Activated CD4-positive, CD25-positive, alpha-beta regulatory T cell treated with anti-CD3 and anti-CD28 coated beads, Interleukin-2, amount 50 U/mL, for 16 hours (primary cell): ENCODE measurements around the gene FIGLA.

Experiments
- DNase-seq: peaks from one replicate; pipeline ENCODE4 v3.0.0-alpha.2; 2020; ENCODE audit warnings: low read depth, low spot score

The FIGLA gene, protein sequence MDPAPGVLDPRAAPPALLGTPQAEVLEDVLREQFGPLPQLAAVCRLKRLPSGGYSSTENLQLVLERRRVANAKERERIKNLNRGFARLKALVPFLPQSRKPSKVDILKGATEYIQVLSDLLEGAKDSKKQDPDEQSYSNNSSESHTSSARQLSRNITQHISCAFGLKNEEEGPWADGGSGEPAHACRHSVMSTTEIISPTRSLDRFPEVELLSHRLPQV

GRCh38 chr2:70790136-70790828 lies at the start of gene FIGLA:
FIGLA (minus strand) TSS chr2:70790643; CDS start chr2:70790638, 5 bp downstream.
- DNase-seq: no peak

GRCh38 chr2:70837980-70838925 lies 47.8 kb upstream of the FIGLA start:
- DNase-seq: no peak

DNA sequence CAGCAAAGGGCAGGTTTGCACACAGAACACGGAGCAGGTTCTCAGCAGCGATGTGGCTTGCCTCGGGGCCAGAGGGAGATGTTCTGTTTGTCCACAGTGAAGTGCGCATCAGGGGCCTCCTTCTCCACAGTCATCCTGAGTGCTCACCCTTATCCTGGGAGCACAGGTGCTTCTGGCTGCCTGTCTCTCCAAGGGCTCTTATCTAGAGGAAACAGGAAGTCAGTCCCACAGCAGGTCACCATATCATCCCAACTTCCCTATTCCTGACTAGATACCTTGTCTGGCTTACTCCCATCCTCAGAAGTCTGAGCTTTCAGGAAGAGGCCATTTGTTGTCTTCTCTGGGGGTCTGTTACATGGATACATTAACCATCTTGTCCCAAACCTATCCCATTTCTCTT lies 45.2 kb upstream of the FIGLA start, which contains the start of gene CD207:
CD207 (minus strand) TSS at position 174 of the 400 bp plus-strand sequence; CDS start at position 134, 40 bp downstream.
- no peak for DNase-seq

DNA sequence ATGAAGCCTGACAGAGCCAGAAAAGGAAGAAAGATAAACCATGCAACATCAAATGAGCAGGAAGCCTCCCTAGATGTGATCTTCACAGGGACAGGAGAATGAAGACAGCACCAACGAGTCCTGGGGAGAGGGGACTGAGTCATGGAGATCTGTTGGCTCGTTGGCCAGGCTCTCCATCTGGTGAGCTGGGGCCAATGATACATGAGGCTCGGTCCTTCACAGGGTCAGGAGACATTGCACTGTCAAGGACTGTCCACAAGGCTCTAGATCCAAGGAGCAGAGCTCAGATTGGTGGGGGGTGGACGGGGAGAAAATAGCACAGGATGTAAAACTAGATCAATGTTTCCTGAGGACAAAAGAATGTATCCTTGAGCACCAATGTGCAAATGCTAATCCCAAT lies 44.4 kb upstream of the FIGLA start:
- DNase-seq: no peak

- no peak for DNase-seq
Measured at GRCh38 chr2:70834106-70834505, 43.7 kb upstream of the FIGLA start.

- no peak for DNase-seq
Measured at GRCh38 chr2:70833246-70833645, 42.8 kb upstream of the FIGLA start.

GRCh38 chr2:70832386-70832785 lies 41.9 kb upstream of the FIGLA start:
- no peak for DNase-seq

DNA sequence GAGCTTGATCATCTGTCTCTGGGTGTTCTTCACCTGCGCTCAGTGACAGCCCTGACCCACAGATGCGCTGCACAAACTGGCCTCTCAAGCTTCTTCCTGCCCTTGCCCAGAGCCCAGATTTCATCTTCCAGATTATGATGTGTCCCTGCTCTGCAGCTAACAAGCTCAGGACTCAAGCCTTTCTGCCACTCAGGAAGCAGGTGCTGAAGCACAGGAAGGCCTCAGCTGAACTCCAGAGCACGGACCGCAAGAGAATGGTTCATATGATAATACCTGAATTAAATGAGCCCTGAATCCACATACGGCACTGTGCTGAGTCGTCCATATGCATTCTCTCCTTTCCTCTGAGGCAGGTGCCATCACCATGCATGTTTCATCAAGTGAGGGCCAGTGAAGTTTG lies 41.4 kb upstream of the FIGLA start:
- no peak for DNase-seq

DNA sequence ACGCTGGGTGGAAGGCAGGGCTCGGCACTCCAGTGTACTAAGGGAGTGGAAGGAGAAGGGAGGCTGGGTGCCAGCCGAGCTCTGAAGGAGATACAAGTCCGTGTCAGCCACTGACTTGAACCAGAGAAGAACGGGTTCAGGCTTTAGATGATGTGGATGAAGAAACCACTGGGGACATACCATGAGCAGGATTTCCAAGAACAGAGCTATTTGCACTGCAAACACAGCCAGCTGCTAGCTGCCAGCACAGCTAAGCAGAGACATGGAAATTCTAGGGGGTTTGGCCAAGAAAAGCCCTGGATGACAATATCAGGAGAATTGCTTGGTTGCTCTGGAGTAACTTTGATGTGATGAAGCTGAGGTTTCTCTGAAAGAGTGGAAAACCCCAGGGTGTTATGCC lies 39.9 kb upstream of the FIGLA start:
- no peak for DNase-seq

- DNase-seq: no peak
Measured at GRCh38 chr2:70829916-70830315, 39.5 kb upstream of the FIGLA start.

DNA sequence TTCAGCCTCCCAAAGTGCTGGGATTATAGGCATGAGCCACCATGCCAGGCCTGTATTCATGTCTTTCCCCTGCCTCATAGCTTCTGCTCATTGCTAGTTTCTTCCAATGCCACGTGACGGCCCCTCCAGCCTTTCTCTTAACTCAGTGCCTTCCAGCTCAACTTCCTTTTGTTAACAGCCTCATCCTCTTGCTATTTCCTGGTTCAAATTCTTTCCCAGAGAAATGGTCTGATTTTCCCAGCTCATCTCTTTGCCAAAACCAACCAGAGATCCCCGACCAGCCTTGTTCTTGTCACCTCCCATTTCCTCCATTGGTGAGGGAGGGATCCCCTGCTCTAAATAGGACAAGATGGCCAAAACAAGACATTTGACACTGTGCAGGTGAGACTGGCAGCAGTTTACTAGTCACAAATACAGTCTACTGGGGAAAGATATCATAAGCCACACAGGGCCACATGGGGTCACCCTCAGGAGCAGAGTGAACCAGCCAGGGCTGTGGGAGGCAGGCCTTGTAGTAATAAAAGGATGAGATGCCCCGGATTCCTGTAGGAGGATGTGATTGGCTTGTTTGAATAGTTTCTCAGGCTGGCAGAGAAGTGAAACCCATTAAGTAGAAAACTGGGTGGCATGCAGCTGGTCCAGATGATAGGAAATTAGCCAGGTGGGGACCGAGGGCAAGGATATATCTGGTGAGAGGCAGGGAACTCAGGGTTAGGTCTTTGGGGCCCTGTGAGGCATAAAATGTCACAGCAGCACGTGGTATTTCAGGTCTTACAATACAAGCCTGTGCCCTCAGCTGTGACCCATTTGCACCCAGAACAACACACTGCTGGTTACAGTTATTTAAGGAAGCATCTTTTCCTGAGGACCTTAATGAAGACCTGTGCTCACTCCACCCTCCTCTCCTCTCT lies 38.7 kb upstream of the FIGLA start:
- DNase-seq: no peak

DNA sequence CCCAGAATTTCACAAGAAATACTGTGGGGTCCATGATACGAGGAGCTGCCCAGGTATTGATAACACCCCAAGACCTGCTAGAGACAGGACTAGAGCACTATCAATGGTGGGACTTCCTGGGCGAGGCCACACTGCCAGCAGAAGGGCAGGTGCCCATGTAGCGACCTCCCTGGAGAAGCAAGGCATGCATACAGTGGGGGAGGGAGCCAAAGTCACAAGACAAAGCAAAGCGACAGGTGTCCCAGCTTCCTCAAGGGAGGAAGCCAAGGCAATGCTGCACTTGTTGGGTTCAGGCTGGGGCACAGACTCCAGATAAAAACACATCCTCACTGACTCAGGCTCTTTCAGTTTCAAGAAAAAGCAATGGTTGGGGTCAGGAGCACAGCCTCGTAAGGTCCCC lies 37.7 kb upstream of the FIGLA start:
- no peak for DNase-seq

- no peak for DNase-seq
Measured at GRCh38 chr2:70827388-70827787, 36.9 kb upstream of the FIGLA start.

DNA sequence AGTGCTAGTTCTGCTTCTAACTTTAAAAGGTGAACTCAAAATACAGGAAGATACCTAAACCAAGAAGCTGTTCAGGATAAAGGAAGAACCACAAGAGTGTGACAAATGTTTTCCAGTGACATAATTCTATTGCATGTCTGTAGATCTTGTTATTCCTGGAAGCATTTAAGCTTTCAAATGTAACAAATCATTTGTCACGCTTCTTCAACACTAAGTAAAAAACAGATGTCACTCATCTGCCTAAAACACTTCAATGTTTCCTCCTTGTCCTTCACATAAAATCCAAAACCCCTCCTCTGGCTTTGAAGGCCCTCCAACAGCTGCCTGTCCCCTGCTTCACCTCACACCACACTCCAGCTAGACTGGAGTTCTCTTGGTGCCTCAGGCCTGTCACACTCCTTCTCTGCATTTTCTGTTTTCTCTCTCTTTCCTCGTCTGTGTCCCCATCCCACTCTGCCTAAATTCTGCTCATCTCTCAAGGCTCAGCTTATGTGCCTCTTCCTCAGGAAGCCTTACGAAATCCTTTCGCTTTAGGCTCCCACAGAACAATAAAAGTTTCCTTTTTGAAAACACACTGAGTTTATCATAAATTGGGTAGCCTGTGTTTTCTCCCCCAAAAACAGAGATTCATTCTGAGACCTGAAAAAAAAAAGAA lies 36.4 kb upstream of the FIGLA start:
- no peak for DNase-seq

DNA sequence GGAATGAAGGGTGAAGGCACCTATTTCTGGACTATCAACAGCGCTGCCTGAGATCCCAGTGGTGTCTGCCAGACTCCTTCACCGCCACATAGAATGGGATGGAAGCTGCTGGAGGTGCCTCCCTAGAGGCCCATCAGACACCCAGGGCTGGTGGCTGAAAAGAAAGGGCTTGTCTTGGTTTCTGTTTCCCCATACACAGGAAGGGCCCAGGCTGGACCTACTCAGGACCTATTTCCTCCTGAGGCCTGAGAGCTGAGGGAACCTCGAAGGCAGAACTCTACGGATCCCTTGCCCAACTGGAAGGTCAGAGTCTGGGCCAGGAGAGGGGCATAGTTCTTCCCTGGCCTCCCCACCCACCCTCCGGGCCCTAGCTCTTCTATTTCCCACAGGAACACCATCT lies 32.8 kb upstream of the FIGLA start:
- DNase-seq: no peak

GRCh38 chr2:70822843-70823242 lies 32.4 kb upstream of the FIGLA start:
- no peak for DNase-seq

- DNase-seq: no peak
Measured at GRCh38 chr2:70820499-70820898, 30.1 kb upstream of the FIGLA start, which contains the start of gene CLEC4F. CLEC4F (minus strand) TSS chr2:70820599; CDS start chr2:70820523, 76 bp downstream.

DNA sequence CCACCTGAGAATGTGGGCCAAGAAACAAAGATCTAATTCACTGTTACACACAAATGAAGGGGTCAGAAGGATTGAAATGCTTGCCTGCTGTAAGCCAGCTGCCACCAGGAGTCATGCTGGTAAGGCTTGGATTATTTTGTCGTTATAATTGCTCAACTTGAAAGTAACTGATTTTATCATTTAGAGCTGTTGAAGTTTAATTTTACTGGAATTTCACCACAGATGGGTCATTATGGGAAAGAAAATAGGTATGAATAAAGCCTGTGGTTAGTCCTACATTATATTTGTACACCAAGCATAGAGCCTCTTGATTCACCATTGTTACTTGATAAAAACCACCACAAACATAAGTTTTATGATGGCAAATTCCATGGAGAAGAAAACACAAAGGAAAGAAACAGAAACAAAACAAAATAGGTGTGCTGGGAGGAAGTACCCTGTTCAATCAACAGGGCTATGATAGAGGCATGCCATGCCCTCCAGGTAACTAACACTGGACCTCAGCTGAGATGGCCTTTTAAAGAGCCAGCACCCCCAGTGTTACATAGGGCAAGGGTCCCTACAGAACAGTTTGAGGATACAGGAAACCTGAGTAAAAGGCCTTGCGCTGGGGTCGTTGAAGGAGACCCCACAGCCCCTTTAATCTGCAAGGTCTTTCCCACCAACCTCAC lies 27.0 kb upstream of the FIGLA start:
- no peak for DNase-seq

DNA sequence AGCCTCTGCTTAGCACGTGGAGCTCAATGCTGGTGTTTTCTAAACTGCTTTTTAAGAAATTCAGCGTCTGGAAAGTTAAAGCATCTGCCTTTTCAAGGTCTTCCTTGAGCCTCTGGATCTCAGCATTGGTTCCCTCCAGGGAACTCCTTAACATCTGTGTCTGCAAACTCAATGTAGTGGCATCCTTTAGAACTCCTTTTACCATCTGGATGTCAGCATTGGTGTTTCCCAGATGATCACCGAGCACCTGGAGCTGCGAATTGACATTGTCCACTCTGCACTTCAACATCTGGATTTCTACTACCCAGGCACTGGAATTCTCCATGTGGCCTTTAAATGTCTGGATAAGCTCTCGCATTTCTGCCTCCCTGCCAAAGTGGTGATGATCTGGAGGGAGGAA lies 26.3 kb upstream of the FIGLA start:
- no peak for DNase-seq
